ENCODE measurements around the gene MSANTD1.
"Not testable (repeated sequence)": the region's sequence is repeated elsewhere in the genome, so short reads cannot be mapped to it uniquely, and the experiment has no call there.

The MSANTD1 gene

DNA sequence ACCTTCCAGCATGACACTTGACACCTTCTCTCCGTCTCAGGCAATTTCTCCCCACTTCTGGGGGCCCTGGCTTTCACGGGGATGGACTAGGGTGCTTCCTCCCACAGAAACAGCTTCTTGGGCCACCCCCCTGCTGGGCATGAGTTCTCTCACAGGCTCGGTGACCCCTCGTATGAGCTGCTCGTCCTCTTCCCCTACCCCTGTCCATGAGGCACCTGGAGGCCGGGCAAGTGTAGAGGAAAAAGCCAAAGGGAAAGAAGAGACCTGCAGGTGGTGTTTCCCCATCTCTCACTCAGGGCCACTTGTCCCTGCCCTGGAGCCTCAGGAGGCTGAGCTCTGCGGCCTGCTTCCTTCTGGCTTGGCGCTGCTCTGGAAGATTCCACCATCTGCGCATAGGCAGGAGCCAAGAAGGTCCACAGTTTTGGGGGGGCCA lies 41.9 kb downstream of the MSANTD1 start:
- DNase-seq (ENCODE audit: low spot score) = no peak

DNA sequence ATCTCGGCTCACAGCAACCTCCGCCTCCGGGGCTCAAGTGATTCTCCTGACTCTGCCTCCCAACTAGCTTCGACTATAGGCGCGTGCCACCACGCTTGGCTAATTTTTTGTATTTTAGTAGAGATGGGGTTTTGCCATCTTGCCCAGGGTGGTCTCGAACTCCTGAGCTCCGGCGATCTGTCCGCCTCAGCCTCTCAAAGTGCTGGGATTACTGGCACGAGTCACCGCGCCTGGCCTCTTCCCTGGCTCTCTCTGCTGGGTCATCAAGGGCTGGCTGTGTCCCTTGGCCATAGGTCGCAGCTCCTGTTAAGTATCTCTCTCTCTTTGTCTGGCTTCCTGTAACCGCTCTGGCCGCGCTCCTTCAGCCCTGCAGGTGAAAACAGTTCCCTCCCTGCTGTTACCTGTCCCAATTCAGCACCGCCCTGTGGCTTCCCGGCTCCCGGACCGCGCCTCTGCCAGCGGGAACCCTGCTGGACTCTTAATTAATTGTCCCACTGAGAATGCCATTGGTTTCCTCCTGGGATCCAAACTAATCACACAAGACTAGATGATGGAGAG lies 42.5 kb downstream of the MSANTD1 start:
- no peak for DNase-seq (ENCODE audit: low spot score)

DNA sequence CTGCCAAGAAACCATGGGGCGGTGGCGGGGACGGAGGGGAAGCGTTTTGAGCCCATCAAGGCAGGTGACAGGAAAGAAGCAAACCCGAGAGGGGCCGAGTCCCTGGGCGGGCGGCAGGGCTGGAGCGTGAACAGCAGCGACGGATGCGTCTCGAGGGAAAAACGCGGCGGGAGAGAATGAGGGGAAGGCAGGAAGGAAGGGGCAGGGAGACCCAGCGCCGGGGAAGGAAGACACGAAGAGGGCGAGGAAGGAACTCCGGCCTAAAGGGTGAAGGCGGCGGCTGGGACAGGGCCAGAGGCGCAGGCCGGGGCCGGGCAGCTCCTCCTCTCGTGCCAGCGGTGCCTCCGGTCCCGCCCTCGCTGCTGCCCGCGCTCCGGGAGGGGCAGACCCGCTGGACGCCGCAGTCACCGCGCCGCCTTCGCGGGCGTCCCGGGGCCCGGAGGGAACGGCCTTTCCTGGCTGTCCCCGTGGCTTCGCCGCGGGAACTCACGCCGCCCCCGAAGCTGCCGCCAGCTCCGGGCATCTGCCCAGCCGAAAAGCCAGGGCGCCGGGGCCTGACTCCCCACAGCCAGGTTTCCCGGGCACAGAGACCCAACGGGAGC lies 43.1 kb downstream of the MSANTD1 start:
- DNase-seq (ENCODE audit: low spot score) = peak; percentile 67

DNA sequence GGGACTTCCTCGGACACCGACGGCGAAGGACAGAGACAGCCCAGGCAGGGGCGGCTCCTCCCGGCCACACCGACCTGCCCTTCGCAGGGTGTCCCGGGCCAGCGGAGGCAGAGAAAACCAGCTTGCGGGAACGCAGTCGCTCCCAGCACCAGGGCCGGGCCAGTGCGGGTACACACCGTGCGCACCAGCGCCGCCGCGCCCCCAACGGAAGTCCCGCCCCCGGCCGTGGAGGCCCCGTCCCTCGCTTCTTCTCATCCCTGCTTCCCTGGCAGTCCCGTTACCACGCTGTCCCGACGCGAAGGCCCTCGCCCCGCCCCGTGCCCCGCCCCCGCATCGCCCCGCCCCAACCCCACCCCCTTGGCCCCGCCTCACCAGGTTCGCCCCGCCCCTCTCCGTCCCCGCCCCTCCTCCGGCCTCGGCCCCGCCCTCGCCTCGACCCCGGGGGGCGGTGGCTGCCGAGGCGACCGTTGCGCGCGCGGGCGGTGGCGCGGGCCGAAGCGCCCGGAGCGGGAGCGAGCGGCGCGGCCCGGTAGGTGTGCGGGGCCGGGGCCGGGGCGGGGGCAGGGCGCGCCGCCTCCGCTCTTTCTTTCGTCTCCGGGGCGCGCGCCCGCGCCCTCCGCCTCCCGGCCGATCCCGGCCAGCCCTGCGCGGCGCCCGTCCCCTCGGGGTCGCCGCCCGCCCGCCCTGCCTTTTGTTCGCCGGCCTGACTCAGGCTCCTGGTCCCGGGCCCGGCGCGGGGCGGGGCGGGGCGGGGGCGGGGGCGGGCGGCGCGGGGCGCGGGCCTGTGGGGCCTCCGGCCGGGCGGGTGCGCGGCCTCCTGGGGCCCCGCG lies 43.8 kb downstream of the MSANTD1 start, which contains the start of gene RGS12:
Gene RGS12 (plus strand): TSS at position 451 of the 830 bp plus-strand sequence. CDS start 23,150 bp downstream, outside the sequence.
- DNase-seq (ENCODE audit: low spot score) = peak; percentile 99

DNA sequence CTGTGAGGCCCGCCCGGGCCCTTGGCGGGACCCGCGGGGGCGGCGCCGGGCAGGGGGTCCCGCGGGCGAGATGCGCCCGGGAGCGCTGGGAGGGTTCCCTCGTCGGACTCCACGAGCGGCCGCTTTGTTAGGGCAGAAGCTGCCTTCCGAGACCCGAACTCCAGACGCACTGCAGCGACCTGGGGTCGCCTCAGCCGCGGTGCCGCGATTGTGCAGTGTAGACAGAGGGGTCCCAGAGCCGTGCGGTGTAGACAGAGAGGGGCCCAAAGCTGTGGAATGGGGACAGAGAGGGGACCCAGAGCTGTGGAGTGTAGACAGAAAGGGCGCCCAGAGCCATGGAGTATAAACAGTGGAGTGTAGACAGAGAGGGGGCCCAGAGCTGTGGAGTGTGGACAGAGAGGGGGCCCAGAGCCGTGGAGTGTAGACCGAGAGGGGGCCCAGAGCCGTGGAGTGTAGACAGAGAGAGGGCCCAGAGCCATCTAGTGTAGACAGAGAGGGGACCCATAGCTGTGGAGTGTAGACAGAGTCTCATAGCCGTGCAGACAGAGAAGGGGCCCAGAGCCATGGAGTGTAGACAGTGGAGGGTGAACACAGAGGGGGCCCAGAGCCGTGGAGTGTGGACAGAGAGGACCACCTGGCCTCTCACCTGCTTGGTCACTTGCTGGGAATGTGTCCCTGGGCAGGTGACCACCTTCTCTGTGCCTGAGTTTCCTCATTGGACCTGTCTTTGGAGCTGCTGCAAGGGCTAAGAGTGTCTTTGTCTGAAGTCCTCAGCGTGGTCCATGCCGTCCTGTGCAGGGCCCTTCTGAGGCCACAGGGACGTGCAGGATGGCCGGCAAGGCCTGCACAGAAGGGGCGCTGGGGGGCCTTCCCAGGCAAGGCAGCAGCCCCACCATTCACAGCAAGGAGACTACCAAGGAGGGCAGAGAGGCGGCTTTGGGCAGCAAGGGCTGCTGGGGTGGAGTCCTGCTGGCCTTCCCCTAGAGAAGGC lies 44.7 kb downstream of the MSANTD1 start:
- DNase-seq (ENCODE audit: low spot score) = no peak

DNA sequence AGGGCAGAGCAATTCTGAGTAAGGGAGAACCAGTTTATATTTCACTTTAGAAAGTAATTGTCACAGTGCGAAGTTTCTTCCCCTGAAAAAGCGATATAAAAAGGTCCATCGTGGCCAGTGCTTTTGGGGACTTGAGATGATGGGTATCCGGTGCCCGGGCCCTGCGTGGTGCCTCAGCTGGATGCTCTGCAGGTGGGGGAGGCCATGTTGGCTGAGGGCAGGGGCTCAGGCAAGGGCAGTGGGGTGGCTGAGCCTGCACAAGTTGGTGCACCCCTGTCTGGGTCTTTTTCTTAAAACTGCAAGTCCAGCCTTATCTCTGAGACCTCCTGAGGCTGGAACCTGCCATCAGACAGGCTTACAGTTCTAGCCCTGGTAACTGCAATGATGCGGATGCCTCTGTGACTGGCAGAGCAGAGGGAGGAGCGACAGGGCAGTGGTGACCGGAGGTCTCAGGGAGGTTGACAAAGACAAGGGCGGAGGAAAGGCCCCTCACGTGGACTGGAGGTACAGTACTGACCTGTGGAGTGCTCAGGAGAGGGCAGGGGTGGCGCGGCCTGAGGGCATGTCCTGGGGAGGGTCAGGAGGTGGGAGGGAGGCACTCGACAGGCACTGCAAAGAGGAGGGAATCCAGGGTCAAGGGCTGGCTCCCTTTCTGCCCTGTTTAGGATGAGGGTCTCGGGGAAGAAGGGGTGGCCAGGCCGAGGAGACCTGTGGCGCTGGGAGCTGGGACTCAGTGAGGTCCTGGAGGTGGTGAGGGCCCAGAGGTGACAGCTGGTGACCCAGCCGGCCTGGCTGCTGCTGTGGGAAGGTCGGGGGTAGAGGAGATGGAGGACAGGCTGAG lies 45.7 kb downstream of the MSANTD1 start:
- DNase-seq (ENCODE audit: low spot score) = no peak

DNA sequence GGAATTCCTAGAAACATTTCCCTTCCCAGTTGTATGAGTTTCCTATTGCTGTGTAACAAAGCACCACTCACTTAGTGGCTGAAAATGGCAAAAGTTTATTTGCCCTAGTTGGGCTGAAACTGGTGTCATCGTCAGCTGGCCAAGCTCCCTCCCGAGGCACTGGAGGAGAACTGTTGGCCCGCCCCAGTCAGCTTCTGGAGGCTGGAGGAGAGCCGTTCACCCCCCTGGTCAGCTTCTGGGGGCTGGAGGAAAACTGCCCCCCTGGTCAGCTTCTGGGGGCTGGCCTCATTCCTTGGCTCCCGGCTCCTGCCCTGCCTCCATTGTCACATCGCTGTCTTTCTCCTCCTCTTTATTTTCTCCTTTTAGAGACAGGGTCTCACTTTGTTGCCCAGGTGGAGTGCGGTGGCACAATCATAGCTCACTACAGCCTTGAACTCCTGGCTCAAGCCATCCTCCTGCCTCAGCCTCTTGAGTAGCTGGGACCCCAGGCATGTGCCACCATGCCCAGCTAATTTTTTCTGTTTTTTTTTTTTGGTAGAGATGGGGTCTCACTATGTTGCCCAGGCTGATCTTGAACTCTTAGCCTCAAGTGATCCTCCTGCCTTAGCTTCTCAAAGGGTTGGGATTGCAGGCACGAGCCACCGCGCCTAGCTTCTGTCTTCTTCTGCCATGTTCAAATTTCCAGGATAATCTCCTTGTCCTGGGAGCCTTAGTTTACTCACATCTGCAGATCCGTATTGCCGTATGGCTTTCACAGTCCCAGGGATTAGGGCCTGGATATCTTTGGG lies 47.1 kb downstream of the MSANTD1 start:
- no peak for DNase-seq (ENCODE audit: low spot score)

DNA sequence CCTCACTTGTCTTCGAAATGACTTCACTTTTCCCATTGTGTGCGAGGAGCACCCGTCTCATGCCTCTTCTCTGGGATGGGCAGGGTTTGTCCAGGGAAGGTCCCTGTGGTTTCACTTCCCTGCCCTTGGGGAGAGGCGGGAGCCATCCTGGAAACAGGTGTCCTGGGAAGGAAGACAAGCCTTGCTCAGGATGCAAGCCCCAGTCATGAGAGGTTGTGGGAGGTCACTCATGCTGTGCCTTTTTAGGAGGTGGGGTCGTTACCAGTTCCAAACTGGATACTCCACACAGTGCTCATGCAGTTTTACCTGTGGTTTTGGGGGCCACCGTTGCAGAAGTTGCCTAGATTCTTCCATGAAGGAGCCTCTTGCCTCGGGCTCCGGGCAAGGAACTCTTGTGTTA lies 47.7 kb downstream of the MSANTD1 start:
- no peak for DNase-seq (ENCODE audit: low spot score)

DNA sequence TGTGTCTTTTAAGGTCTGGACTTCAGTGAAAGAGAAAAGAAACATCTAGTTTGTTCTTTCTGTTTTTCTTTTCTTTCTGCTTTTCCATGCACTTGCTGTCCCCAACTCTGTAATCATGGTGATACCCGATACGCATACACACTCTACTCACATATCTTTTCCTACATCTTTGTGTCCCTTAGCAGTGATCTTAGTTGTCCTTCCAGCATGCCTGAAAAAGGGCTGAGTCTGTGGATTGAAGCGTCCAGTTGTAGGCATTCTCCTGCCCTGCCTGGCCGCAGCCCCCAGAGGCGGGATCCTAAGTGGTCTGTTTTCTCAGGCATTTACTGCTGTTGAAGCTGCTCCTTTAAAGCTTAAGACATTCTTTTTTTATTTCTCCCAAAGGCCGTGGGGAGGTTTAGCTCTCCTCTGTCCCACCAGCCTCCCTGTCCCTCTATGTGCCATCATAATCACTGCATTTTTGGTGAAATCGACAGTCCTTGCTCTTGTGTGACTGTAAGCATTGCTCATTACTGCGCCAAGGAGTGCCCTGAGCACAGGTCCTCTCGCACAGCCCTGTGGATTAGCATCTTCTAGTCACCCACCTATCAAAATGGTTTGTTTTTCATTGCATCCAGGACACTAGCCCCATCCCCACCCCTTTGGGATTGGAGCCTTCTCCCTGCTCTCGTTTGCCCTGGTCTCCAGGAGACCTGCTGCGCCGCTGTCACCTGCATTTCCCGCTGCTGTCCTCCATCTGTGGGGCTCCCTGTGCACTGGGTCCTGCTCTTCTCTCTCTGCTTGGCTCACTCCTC lies 48.3 kb downstream of the MSANTD1 start:
- DNase-seq (ENCODE audit: low spot score) = no peak

DNA sequence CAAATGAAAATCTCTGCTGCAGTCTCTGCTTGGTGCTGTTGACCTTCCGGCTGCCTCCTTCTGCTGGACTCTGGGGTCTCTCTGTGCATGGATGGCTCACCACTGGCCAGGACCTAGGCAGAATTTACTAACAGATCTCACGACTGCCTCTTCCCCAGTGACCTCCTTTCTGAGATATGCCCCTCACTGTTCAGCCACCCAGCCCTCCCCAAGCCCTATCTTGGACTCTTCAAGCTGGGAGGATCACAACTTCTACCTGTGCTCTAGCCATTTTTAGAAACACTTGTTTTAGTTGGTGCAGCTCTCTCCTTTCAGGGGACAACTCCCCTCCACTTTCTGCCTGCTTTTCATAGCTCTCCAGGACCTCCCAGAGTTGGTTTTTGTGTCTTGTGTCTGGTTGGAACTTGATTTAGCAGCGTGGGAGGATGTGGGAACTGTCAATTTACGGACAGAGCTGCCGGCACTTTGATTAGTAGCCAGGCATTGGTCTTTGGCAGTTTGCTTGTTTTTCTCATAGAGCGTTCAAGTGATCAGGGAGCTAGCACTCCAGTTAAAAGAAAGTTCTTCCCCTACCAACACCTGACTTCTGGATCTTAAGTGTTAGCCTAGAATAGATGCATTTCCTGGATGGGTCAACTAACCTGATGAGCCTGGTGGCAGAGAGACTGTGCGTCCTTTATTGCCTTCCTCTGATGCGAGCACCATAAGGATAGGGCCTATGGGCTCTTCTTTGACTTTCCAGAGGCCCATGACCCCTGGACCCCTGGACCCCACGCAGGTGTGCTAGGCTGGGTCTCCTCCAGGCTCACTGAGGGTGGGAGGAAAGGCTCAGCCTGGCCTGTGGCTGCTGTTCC lies 50.4 kb downstream of the MSANTD1 start:
- no peak for DNase-seq (ENCODE audit: low spot score)

DNA sequence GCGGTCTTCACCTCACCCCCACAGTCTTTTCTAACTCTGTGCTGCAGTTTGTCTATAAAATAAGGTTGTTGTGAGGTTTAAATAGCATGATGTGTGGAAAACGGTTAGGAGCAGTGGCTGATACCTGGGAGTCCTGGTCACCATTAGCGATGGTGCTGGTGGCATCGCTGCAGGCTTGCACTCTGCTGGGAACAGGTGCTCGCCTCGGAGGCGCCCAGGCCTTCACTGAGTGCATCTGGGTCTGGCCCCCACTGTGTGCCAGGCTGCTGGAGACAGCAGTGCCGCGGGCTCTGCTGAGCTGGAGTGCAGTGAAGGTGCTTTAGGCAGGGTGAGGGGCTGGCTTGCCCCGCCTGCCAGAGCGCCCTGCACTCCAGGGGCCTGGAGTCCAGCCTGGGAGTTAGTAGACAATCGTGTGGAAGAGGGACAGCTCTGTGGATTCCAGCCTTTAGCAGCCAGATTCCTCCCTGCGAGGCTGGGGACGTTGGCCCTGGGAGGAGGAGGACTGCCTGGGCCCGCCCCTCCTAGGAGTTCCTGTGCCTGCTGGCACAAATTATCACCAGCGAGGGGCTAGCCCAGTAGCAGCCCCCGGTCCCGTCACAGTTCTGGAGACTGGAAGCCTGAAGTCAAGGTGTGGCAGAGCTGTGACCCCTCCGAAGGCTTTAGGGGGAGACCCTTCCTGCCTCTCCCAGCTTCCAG lies 51.2 kb downstream of the MSANTD1 start:
- DNase-seq (ENCODE audit: low spot score) = no peak

DNA sequence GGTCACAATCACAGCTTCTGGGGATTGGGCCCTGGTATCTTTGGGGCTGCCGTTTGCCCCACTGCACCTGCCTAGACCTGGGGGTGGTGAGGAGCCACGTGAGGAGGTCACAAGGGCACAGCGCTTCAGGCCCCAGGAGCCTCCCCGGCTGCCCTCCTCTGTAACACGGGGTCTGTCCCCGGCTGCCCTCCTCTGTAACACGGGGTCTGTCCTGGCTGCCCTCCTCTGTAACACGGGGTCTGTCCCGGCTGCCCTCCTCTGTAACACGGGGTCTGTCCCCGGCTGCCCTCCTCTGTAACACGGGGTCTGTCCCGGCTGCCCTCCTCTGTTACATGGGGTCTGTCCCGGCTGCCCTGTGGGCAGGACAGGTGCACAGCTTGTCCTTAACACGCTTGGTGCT lies 51.9 kb downstream of the MSANTD1 start:
- not testable (repeated sequence) for DNase-seq (ENCODE audit: low spot score)

DNA sequence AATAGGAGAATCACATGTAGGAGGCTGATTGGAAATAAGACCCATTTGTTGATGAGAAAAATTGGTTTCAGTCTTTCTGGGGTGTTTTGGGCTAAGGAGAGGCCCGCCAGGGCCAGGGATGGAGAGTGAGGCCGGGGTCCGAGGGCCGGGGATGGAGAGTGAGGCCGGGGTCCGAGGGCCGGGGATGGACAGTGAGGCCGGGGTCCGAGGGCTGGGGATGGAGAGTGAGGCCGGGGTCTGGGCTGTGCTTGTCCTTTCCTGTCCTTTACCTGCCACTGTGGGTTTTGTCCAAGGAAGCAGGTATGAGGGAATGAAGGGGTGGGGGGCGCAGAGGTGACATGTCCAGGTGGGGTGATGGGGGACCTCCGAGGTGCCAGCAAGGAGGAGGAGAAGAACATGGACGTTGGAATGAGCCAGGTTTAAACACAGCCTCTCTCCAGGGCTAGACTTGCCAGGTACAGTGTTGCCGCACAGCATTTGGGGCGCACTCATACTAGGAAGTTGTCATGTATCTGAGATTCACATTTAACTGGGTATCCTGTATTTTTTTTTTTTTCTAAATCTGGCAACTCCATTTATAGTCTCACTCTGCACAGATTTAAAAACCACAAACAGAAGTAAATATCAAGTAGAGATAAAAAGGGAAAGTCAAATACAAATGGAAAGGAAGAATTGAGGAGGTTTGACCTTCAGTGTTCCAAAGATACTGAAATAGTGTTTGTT lies 52.7 kb downstream of the MSANTD1 start:
- no peak for DNase-seq (ENCODE audit: low spot score)

DNA sequence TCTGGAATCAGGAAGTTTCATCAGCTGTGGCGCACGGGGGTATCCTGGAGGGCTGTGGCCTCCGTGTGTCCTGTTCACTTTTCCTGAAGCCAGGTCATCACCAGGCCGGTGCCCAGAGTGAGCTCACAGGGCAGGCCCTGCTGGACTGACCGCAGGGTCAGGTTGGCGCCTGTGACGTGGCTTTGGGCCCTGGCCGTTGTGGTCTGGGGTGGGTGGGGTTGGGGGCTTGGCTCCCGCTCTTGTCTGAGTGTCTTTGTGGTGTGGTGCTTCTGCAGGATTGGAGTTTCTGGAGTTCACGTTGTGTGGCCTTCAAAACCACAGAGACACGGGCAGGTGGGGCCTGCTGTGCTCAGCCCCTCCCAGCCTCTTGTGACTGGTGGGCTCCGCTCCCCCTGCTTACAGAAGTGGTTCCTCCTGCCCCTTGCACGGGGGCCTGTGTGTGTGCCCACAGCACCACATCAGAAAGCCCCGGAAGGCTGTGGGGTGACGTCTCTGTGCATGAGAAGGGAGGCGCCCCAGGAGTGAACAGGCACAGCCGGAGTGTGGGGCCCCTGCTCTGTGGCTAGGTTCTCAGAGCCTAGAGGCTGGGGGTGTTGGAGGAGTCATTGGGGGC lies 53.3 kb downstream of the MSANTD1 start:
- DNase-seq (ENCODE audit: low spot score) = no peak

DNA sequence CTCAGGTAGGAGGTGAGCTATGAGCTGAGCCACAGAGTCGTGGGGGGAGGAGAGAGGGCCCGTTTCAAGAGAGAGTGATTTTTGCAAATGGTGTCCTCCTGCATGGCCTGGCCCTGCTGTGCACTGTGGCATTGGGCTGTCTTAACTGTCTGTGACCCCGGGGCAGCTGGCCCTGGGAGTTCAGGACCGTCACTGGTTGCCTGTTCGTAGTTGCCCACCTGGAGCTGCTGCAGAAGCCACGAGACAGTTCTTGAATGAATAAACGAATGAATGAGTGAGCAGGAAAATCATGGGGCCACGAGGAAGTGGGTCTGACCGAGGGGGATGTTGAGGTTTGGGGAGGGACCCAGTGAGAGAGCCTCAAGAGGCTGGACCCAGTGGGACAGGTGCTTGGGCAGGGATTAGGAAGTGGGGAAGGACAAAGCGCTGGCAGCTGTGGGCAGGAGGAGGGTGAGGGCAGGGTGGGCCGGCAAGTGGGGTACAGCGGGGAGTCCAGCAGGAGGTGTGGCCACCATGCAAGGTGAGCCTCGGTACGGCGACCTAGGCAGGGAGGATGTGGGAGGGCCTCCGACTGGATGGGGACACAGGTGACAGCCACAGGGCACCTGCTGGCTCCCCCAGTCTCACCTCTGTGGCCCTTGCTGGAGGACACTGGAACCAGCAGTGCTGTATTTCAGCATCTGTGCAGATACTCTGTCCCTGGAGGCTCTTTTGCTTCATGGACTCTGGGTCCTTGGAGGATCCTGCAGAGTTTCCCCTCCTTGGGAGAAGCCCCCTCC lies 54.0 kb downstream of the MSANTD1 start:
- no peak for DNase-seq (ENCODE audit: low spot score)

DNA sequence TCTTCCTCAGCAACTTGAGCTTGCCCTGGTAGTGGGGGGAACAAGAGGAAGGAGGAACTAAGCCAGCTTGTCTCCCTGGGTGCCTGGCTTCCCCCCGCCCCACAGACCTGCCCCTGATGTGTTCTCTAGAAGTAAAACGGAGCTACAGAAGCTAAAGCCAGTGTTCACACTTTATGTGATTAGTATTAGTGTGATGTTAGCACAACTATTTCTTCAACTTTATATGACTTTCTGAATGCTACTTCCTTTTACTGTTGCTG lies 54.5 kb downstream of the MSANTD1 start:
- no peak for DNase-seq (ENCODE audit: low spot score)
